Ishikawa (cell line): ENCODE data around the gene LSM12.

Experiments used
- CEBPB ChIP-seq: IDR thresholded peaks from 2 replicates; pipeline ENCODE4 v1.6.1; 2012
- CREB1 ChIP-seq: IDR thresholded peaks from 2 replicates; pipeline ENCODE4 v1.6.1; 2012; ENCODE audit warnings: low read depth
- EGR1 ChIP-seq: IDR thresholded peaks from 2 replicates; pipeline ENCODE4 v1.6.1; 2012
- EP300 ChIP-seq: IDR thresholded peaks from 2 replicates; pipeline ENCODE4 v1.6.1; 2012; ENCODE audit warnings: borderline replicate concordance
- FOXM1 ChIP-seq: IDR thresholded peaks from 2 replicates; pipeline ENCODE4 v1.6.1; 2012; ENCODE audit warnings: low read depth, borderline replicate concordance
- MAX ChIP-seq: IDR thresholded peaks from 2 replicates; pipeline ENCODE4 v1.6.1; 2012
- NFIC ChIP-seq: IDR thresholded peaks from 2 replicates; pipeline ENCODE4 v1.6.1; 2012
- RAD21 ChIP-seq: IDR thresholded peaks from 2 replicates; pipeline ENCODE4 v1.6.1; 2012; ENCODE audit warnings: low read depth
- TAF1 ChIP-seq: IDR thresholded peaks from 2 replicates; pipeline ENCODE4 v1.6.1; 2012; ENCODE audit warnings: low read depth, mild to moderate bottlenecking
- TCF12 ChIP-seq: IDR thresholded peaks from 2 replicates; pipeline ENCODE4 v1.6.1; 2012; ENCODE audit warnings: low read depth
- TEAD4 ChIP-seq: IDR thresholded peaks from 2 replicates; pipeline ENCODE4 v1.6.1; 2012
- YY1 ChIP-seq: IDR thresholded peaks from 2 replicates; pipeline ENCODE4 v1.6.1; 2012; ENCODE audit warnings: low read depth
- ZBTB7A ChIP-seq: IDR thresholded peaks from 2 replicates; pipeline ENCODE4 v1.6.1; 2012; ENCODE audit warnings: low read depth
- TF ChIP-seq, protein P1 (sequence below): IDR thresholded peaks from 2 replicates; pipeline ENCODE4 v1.6.1; 2012; ENCODE audit warnings: low read depth, mild to moderate bottlenecking
- TF ChIP-seq, protein P2 (sequence below): IDR thresholded peaks from 2 replicates; pipeline ENCODE4 v1.6.1; 2012

The LSM12 gene

DNA sequence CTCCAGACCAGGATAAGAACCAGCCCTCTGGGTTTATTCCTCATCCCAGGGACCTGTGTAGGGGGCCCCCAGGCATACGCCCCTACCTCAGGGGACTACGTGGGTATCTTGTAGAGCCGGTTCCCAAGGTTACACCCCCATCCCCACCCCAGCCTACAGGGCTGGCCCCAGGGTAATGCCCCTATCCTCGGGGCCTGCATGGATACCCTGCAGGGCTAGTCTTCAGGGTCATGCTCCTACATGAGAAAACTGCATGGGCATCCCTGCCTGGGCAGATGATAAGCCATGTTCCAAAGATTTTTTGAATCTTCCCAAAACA lies 42.8 kb upstream of the LSM12 start:
- TF ChIP-seq CREB1: no peak
- TF ChIP-seq, protein P1, sequence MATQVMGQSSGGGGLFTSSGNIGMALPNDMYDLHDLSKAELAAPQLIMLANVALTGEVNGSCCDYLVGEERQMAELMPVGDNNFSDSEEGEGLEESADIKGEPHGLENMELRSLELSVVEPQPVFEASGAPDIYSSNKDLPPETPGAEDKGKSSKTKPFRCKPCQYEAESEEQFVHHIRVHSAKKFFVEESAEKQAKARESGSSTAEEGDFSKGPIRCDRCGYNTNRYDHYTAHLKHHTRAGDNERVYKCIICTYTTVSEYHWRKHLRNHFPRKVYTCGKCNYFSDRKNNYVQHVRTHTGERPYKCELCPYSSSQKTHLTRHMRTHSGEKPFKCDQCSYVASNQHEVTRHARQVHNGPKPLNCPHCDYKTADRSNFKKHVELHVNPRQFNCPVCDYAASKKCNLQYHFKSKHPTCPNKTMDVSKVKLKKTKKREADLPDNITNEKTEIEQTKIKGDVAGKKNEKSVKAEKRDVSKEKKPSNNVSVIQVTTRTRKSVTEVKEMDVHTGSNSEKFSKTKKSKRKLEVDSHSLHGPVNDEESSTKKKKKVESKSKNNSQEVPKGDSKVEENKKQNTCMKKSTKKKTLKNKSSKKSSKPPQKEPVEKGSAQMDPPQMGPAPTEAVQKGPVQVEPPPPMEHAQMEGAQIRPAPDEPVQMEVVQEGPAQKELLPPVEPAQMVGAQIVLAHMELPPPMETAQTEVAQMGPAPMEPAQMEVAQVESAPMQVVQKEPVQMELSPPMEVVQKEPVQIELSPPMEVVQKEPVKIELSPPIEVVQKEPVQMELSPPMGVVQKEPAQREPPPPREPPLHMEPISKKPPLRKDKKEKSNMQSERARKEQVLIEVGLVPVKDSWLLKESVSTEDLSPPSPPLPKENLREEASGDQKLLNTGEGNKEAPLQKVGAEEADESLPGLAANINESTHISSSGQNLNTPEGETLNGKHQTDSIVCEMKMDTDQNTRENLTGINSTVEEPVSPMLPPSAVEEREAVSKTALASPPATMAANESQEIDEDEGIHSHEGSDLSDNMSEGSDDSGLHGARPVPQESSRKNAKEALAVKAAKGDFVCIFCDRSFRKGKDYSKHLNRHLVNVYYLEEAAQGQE: no peak
- no peak for TF ChIP-seq EGR1
- TF ChIP-seq, protein P2, sequence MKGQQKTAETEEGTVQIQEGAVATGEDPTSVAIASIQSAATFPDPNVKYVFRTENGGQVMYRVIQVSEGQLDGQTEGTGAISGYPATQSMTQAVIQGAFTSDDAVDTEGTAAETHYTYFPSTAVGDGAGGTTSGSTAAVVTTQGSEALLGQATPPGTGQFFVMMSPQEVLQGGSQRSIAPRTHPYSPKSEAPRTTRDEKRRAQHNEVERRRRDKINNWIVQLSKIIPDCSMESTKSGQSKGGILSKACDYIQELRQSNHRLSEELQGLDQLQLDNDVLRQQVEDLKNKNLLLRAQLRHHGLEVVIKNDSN: no peak
- no peak for TF ChIP-seq TCF12
- TF ChIP-seq TAF1: no peak
- no peak for TF ChIP-seq TEAD4
- no peak for TF ChIP-seq YY1
- no peak for TF ChIP-seq CEBPB
- TF ChIP-seq EP300: no peak
- TF ChIP-seq FOXM1: no peak
- TF ChIP-seq RAD21: no peak
- no peak for TF ChIP-seq ZBTB7A
- TF ChIP-seq MAX: no peak
- TF ChIP-seq NFIC: no peak

- TF ChIP-seq EP300 (no peak), YY1 (no peak), MAX (no peak), TEAD4 (no peak)
These were observed 42.2 kb upstream of the LSM12 start for GRCh38 chr17:44108440-44109311.

- TF ChIP-seq EGR1: no peak
- no peak for TF ChIP-seq CREB1
- no peak for TF ChIP-seq TEAD4
- TF ChIP-seq FOXM1: no peak
- TF ChIP-seq TAF1: no peak
- no peak for TF ChIP-seq EP300
- TF ChIP-seq, protein P2: no peak
- no peak for TF ChIP-seq ZBTB7A
- TF ChIP-seq TCF12: no peak
- TF ChIP-seq, protein P1: no peak
- no peak for TF ChIP-seq NFIC
- no peak for TF ChIP-seq CEBPB
- no peak for TF ChIP-seq MAX
- no peak for TF ChIP-seq RAD21
- no peak for TF ChIP-seq YY1
These were observed 40.3 kb upstream of the LSM12 start for GRCh38 chr17:44106801-44107200.

- no peak for TF ChIP-seq ZBTB7A
- TF ChIP-seq EGR1: no peak
- no peak for TF ChIP-seq CEBPB
- TF ChIP-seq MAX: no peak
- no peak for TF ChIP-seq NFIC
These were observed 39.5 kb upstream of the LSM12 start for GRCh38 chr17:44105941-44106340.

DNA sequence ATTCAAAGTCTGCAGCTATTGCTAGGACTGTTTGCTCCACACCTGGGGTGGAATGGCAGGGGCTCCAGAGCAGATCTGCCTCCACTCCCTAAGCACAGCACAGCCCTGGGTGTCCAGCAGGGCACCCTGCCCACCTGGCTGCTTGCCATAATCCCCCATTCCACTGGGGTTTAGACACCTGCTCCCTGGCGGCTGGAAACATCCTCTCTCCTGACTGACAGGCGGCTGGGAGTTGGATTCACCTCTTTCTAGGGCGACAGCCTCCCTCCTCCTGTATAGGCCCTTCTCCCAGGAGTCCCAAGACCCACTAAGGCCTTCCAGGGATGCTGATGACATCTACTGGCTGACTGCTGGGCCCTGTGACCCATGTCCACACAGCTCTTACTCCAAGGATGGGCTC lies 39.0 kb upstream of the LSM12 start:
- TF ChIP-seq MAX (no peak), FOXM1 (no peak), TCF12 (no peak), CREB1 (no peak), NFIC (no peak), ZBTB7A (no peak), YY1 (no peak), CEBPB (no peak)
